ENCODE data around the gene TPD52L1.

DNA sequence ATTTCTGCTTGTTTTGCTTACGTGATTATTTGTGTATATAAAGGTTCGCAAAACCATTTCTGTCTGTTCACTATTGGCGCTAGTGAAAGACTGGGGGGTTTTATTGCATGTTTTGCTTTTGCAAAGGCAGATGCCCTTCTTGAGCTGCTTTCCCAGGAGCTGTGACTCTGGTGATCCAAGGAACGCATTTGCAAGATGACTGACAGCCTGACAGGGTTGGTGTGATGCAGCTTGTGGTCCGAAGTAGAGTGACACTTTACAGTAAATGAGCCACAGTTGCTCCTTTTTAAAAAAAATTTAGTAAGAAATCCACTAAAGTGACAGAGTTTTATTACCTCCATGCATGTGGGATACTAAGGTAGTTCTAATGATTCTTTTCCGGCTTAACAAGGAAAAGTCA lies 73.7 kb downstream of the TPD52L1 start:
- TF ChIP-seq CTCF (IDR thresholded peaks at IDR 0.05; ENCODE audit: extremely low read depth in 1 of 2, insufficient read depth in 1 of 2, low read depth in 1 of 2, low read length in 2 of 2): no peak
- TF ChIP-seq EZH2 (IDR thresholded peaks at IDR 0.05; ENCODE audit: borderline replicate concordance, low read depth, low read length, severe bottlenecking): no peak
- TF ChIP-seq FOS (IDR thresholded peaks at IDR 0.05; ENCODE audit: borderline replicate concordance, insufficient read depth, low read length): no peak
- TF ChIP-seq POLR2A (IDR thresholded peaks at IDR 0.05; ENCODE audit: low read depth, low read length): no peak
- no peak for TF ChIP-seq GATA2 (IDR thresholded peaks at IDR 0.05; ENCODE audit: insufficient read depth, insufficient read length, low read depth, low read length)
- TF ChIP-seq, protein P1, sequence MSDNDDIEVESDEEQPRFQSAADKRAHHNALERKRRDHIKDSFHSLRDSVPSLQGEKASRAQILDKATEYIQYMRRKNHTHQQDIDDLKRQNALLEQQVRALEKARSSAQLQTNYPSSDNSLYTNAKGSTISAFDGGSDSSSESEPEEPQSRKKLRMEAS (IDR thresholded peaks at IDR 0.05; ENCODE audit: insufficient read depth, insufficient read length): no peak
- no peak for TF ChIP-seq POLR2AphosphoS5 (IDR thresholded peaks at IDR 0.05; ENCODE audit: insufficient read depth, low read depth, low read length)

Data from endothelial cell of umbilical vein (primary cell).